Stomach (tissue), 4 donors: Measurements from ENCODE around the gene SIRT3.
"Not testable (repeated sequence)": the region's sequence is repeated elsewhere in the genome, so short reads cannot be mapped to it uniquely, and the experiment has no call there.

ENCODE experiments used
- CTCF ChIP-seq, 7 experiments: fragments of 450-650 bp in 4 of 7; fragments of 200-600 bp in 3 of 7; sonication (generic) in 3 of 7; IDR thresholded peaks; one replicate each; pipeline ENCODE4 v1.5.1; 2016 to 2019; ENCODE audit warnings: antibody characterized with exemption in 7 of 7, control low read depth in 2 of 7, mild to moderate bottlenecking in 1 of 7
- EP300 ChIP-seq: sonication (generic); formaldehyde crosslinking; IDR thresholded peaks from one replicate; pipeline ENCODE4 v1.6.1; 2017; ENCODE audit warnings: antibody characterized with exemption
- POLR2A ChIP-seq, 4 donors: fragments of 450-650 bp; IDR thresholded peaks; one replicate each; pipeline ENCODE4 v1.6.1; 2016; ENCODE audit warnings: antibody characterized with exemption in 4 of 4, control low read depth in 2 of 4, mild to moderate bottlenecking in 1 of 4, moderate library complexity in 1 of 4
- POLR2AphosphoS5 ChIP-seq, 3 donors: sonication (generic); formaldehyde crosslinking; IDR thresholded peaks; one replicate each; pipeline ENCODE4 v1.6.1; 2016; ENCODE audit warnings: antibody characterized with exemption in 3 of 3

GRCh38 chr11:220641-221215 is 15.4 kb downstream of the SIRT3 start:
- not testable (repeated sequence) for TF ChIP-seq CTCF (IDR thresholded peaks at IDR 0.05); EP300; POLR2A (IDR thresholded peaks at IDR 0.05); POLR2AphosphoS5 (IDR thresholded peaks at IDR 0.05)
